ENCODE data around the gene CHST11. TPM values are rescaled to one million over a fixed set of nuclear protein-coding genes. Genes with fewer than 3 reads are reported as not detected.

The CHST11 gene
- total and polyA plus RNA-seq, 9 of the 15 experiments (the other 6 are each of a cell fraction or from before 2014, with no cell fraction given): 2.3 to 38.7 (median 15.0) TPM

DNA sequence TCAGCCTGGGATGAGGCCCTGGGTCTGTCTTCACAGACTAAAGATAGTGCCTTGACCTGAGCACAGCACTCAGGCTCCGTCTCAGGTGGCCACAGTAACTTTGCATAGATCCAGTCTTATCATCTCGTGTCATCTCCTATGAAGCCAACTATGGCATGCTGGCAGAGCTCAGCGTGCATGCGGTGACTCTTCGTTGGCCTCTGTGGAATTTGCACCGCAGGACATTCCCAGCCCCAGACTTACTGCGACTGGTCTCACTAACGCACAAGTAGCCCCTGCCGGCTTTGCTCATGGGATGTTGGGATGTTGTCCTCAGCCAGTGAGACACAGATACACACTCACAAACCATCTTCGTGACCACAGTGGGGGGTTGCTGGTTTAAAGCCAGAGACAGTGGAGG, 199.6 kb downstream of the CHST11 start:
- no peak for TF ChIP-seq HDAC1 (IDR thresholded peaks at IDR 0.05)
- TF ChIP-seq, protein P1, sequence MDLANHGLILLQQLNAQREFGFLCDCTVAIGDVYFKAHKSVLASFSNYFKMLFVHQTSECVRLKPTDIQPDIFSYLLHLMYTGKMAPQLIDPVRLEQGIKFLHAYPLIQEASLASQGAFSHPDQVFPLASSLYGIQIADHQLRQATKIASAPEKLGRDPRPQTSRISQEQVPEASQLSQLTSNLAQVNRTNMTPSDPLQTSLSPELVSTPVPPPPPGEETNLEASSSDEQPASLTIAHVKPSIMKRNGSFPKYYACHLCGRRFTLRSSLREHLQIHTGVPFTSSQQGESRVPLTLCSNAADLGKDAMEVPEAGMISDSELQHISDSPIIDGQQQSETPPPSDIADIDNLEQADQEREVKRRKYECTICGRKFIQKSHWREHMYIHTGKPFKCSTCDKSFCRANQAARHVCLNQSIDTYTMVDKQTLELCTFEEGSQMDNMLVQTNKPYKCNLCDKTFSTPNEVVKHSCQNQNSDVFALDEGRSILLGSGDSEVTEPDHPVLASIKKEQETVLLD (IDR thresholded peaks at IDR 0.05): no peak
- no peak for TF ChIP-seq POLR2G (IDR thresholded peaks at IDR 0.05; ENCODE audit: low read depth, low read length)
- TF ChIP-seq FOXJ2 (tag; IDR thresholded peaks at IDR 0.05): no peak
- TF ChIP-seq ILK (tag; IDR thresholded peaks at IDR 0.05; ENCODE audit: borderline replicate concordance, low read depth): no peak
- TF ChIP-seq RBFOX2 (IDR thresholded peaks at IDR 0.05; ENCODE audit: low read depth, low read length): no peak
- TF ChIP-seq, protein P2, sequence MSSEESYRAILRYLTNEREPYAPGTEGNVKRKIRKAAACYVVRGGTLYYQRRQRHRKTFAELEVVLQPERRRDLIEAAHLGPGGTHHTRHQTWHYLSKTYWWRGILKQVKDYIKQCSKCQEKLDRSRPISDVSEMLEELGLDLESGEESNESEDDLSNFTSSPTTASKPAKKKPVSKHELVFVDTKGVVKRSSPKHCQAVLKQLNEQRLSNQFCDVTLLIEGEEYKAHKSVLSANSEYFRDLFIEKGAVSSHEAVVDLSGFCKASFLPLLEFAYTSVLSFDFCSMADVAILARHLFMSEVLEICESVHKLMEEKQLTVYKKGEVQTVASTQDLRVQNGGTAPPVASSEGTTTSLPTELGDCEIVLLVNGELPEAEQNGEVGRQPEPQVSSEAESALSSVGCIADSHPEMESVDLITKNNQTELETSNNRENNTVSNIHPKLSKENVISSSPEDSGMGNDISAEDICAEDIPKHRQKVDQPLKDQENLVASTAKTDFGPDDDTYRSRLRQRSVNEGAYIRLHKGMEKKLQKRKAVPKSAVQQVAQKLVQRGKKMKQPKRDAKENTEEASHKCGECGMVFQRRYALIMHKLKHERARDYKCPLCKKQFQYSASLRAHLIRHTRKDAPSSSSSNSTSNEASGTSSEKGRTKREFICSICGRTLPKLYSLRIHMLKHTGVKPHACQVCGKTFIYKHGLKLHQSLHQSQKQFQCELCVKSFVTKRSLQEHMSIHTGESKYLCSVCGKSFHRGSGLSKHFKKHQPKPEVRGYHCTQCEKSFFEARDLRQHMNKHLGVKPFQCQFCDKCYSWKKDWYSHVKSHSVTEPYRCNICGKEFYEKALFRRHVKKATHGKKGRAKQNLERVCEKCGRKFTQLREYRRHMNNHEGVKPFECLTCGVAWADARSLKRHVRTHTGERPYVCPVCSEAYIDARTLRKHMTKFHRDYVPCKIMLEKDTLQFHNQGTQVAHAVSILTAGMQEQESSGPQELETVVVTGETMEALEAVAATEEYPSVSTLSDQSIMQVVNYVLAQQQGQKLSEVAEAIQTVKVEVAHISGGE (CRISPR knock-in tag; IDR thresholded peaks at IDR 0.05): no peak
- Histone ChIP-seq H3K9me1 (ENCODE audit: control insufficient read depth, insufficient read depth, low read length) (no peaks in the 10 kb centered on the region), H3K4me1 (replicated peaks in 1 of 2; ENCODE audit: control insufficient read depth in 2 of 2, insufficient read depth in 2 of 2, low read length in 2 of 2) (no peaks in the 10 kb centered on the region; a peak in 2 of 5 replicates), H3K27ac (ENCODE audit: extremely low read depth, low read depth, low read length) (no peak overlapping the region), H3K4me2 (ENCODE audit: insufficient read depth, low read length) (no peak overlapping the region), H2AFZ (ENCODE audit: low read depth, low read length) (no peak overlapping the region), H3K36me3 (ENCODE audit: control insufficient read depth, insufficient read depth, low read length) (peaks cover 5% of the 10 kb centered on the region; the same call in 1 of the 3 replicates), H3K4me3 (no peak overlapping the region), H3K79me2 (ENCODE audit: control insufficient read depth, insufficient read depth, low read length) (peaks cover 9% of the 10 kb centered on the region; the same call in 1 of the 3 replicates), H4K20me1 (replicated peaks; ENCODE audit: control insufficient read depth, insufficient read depth, low read length) (peaks cover 18% of the 10 kb centered on the region), H3K9me3 (replicated peaks; ENCODE audit: control insufficient read depth, insufficient read depth, low read depth, low read length) (no peaks in the 10 kb centered on the region), H3K9ac (ENCODE audit: insufficient read depth in 1 of 2, low read depth in 2 of 2, low read length in 2 of 2) (no peak overlapping the region), H3K27me3 (ENCODE audit: control insufficient read depth in 2 of 2, insufficient read depth in 2 of 2, low read length in 2 of 2) (no peaks in the 10 kb centered on the region)
- WGBS (ENCODE audit: insufficient coverage, low coverage, missing lambda C conversion rate): 80% methylated on average over 10 of the region's 10 CpGs
- in situ Hi-C loops (cut with MboI) (no loop called here), intact Hi-C loops (cut with micrococcal nuclease) (no loop called here)
- BruUV-seq (replicated peaks): no TSS peak
- FAIRE-seq (no peak), DNase-seq (ENCODE audit: extremely low read depth in 1 of 4, low spot score in 3 of 4) (no peak), ATAC-seq (no peak)
- CTCF ChIA-PET (ENCODE audit: low intra/inter-chr PET ratio): no interaction called here
- POLR2A ChIA-PET: interaction anchor here (0.7 kb wide), 1 partner anchor 170 kb away, joined by 3 read pairs; no protein-coding TSS in a partner anchor
